DMS53 treated with DMSO at 0.1 percent for 48 hours (cell line): ENCODE measurements around the gene ZER1.

Source experiments
- DNase-seq: peaks from one replicate; lab custom pipeline; 2025; ENCODE audit not compliant: unreplicated experiment; lab: John Stamatoyannopoulos, UW

ZER1 gene

DNA sequence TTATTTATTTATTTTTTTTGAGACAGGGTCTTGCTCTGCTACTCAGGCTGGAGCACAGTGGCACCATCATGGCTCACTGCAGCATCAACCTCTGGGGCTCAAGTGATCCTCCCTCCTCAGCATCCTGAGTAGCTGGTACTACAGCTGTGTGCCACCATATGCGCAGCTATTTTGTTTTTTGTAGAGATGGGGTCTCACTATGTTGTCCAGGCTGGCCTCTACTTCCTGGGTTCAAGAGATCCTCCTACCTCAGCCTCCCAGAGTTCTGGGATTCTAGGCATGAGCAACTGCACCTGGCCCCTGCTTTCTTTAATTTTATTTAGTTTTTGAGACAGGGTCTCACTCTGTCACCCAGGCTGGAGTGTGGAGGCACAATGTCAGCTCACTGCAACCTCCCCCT lies 28.3 kb downstream of the ZER1 start:
- no peak for DNase-seq

DNA sequence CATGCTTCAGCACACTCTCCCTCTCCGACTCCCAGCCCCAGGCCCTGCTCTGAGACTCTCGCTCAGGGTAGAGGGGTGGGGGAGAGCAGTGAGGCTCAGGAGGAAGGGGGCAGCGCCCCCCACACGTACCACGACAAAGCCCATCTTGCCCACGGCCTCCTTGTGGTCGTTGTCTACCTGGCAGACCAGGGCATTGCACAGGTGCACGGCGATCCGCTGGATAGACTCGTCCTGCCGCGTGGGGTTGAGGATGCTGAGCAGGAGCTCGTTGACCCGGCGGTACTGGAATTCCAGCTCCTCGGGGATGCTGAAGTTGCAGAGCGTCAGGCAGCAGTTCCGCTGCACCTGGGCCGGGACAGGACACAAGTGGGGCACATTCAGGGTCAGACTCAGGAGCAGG lies 29.3 kb downstream of the ZER1 start:
- DNase-seq: no peak

DNA sequence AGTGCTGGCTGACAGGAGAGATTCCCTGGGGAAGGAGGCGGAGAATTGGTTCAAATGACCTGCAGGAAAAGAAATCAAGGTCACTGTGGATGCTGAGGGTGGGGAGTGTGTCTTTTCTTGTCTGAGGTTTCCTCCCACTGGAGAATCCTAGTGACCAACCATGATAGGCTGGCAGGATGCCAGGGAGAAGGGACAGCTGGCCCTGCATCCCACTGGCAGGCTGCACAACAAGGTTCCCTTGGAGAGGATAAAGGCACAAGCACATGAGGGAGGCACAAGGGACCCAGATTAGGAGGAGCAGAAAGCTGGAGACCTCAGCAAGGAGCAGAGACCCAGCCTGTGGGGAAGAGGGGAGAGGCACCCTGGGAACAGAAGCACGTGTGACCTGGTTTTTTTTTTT lies 36.4 kb downstream of the ZER1 start:
- no peak for DNase-seq

DNA sequence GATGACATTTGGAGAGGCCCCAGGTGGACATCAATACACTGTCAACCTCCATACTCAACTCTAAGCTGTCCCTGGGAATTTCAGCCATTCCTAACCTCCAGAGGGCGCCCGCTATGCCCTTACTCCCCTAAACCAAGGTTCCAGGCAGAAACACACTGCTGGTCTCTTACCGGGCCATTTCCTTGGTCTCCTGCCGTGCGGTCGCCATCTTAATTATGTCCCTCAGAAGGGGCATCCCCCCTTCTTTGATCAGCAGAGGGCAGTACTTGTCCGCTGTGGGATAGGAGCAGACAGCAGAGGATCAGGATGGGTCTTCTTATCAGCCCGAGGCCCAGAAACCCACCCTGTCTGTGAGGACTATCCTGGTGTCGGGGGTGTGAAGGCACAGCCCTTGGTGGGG lies 38.5 kb downstream of the ZER1 start:
- peak; percentile 88 for DNase-seq

DNA sequence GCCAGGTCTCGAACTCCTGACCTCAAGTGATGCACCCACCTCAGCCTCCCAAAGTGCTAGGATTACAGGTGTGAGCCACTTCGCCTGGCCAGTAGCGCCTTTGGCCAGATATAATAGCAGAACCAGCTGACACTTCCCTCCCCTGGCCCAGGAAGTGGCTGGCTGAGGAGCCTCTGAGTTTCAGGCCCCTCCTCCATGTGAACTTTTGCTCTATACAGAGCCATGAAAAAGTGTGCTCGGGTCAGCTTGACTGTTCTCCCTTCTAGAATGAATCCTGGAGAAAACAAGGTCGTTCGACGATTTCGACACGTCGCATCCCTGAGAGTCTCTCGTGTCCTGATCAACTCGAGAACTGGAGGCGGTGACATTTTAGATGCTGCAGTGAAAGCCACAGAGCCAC lies 39.2 kb downstream of the ZER1 start:
- no peak for DNase-seq

DNA sequence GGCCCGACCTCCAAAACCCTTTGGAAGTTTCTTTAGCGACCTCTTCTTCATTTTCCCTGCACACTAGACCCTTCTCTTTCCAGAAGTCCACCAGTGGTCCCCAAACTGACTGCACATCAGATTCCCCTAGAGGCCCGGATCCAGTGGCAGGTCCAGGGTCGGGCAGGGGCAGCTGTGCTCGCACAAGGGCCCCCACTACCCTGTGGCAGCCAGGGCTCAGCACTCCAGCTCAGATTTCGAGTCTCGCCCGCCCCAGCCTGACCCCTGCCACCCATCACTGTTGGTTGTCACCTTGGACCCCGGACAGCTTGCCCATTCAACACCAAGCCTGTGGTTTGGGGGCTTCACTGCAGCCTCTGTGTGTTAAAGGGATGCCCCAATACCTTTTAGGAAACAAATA lies 40.0 kb downstream of the ZER1 start:
- no peak for DNase-seq

DNA sequence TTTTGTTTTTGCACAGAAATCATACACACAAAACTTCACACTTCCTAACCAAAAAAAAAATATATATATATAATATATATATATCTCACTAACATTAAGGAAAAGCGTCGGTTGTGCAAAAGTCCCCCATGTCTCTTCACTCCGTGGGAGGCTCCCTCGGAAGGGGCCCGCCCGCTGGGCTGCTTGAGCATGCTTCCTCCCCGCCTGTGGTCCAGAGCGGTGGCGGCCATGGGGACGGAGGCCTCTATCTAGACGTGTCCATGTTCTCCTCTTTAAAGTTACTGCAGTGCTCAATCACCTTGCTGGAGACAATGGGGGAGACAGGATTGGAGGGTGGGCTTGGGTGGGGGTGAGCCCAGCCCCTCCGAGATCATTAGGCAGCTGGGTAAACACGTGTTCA lies 40.6 kb downstream of the ZER1 start:
- DNase-seq: no peak

DNA sequence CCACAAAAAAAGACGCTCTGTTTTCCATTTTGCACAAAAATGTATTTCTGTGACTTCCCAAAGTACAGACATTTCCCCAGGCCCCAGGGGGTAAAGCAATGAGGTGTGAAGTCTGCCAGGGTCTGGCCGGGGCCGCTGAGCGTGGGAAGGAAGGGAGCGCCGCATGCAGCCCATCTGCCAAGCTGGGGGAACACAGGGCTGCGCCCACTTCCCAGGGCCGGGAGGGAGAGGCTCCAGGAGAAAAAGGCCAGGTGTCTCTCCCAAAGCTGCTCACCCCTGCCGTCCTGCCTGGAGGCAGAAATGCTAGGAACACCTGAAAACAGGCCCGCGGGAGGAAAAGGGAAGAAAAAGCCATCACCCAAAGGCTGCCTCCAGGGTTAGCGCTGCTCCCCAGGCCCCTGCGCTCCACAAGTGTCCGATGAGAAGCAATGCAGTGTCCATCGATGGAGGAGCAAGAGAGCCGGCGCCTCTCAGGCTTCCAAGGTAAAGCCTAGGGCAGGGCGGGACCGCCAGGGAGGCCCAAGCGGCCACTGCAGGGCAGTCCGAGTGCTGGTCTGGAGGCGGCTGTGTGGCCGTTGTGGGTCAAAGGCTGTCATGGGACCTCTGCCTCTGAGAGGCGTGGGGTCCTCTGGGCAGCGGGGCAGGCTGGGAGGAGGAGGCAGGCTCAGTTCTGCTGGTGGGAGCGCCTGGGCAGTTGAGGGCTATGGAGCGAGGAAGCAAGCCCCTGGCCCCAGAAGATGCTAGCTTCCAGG lies 41.8 kb downstream of the ZER1 start:
- DNase-seq: no peak

DNA sequence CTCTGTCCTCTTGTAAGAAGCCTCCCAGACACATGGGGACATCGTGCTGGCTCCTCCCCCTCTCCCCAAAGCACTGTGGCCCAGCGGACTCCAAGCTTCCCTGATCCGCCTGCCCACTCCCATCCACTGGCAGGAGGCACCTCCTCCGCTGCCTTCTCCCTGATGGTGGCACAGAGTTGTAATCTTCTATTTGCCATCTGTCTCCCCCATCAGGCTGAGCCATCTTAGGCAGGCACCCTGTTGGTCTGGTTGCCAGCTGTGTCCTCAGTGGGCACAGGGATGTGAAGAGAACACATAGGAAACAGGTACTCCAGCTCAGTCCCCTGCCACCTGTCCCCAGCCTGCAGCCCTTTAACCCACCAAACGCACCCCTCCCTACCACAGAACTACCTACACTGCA lies 42.4 kb downstream of the ZER1 start:
- no peak for DNase-seq

DNA sequence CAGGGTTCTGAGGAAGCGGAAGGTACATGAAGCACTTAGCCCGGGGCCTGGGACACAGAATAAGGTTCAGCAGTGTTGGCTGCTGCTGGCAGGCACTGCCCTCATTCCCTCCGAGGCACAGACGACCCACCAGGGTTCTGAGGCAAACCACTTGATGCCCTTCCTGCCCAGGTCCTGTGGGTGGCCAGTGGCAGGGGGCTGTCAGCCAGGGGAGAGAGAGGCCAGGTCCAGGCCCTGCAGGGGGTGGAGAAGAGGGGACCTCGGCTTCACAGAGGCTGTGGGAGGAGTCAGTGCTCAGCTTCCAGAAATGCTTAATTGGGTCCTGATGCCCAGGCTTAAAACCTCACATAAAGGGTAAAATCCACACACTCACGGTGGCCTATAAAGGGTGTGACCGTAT lies 43.4 kb downstream of the ZER1 start:
- DNase-seq: no peak

DNA sequence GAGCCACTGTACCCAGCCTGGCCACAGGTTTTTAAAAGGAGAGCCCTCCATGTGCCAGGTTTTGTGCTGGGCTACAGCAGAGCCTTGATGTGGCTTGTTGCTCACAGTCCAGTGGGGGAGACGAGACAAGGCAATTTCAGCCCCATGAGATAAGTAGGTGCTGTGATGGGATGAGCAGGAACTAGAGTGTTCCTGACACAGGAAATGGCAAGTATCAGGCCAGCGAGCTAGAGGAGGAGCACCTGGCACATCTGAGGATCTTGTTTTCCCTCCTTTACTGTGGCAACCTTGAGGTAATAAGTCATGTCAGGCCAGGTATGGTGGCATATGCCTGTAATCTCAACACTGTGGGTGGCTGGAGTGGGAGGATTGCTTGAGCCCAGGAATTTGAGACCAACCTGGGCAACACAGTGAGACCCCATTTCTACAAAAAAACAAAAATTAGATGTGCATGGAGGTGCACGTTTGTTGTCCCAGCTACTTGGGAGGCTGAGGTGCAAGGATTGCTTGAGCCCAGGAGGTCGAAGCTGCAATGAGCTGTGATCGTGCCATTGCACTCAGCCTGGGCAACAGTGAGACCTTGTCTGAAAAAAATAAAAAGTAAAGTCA lies 44.0 kb downstream of the ZER1 start:
- DNase-seq: no peak

DNA sequence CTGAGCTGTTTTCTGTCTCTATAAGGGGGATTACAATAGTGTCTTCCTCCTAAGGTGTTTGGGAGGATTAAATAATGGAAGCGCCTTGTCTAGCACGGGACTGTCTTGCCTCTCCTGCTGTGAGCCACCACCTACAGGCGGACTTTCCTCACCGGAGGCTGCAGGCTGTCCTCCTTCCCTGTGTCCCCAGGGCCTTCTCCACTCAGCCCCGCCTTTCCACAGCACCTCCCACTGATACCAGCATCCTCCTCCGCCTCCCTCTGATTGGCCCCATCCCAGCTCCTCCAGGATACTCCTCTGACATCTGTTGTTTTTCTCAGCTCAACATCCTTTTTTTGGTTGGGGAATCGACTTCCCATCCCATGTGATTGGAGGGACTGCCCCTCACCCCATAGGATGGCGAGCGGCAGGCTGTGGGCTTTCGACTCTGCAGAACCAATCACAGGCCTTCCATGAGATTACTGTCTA lies 46.9 kb downstream of the ZER1 start:
- DNase-seq: peak; percentile 81

DNA sequence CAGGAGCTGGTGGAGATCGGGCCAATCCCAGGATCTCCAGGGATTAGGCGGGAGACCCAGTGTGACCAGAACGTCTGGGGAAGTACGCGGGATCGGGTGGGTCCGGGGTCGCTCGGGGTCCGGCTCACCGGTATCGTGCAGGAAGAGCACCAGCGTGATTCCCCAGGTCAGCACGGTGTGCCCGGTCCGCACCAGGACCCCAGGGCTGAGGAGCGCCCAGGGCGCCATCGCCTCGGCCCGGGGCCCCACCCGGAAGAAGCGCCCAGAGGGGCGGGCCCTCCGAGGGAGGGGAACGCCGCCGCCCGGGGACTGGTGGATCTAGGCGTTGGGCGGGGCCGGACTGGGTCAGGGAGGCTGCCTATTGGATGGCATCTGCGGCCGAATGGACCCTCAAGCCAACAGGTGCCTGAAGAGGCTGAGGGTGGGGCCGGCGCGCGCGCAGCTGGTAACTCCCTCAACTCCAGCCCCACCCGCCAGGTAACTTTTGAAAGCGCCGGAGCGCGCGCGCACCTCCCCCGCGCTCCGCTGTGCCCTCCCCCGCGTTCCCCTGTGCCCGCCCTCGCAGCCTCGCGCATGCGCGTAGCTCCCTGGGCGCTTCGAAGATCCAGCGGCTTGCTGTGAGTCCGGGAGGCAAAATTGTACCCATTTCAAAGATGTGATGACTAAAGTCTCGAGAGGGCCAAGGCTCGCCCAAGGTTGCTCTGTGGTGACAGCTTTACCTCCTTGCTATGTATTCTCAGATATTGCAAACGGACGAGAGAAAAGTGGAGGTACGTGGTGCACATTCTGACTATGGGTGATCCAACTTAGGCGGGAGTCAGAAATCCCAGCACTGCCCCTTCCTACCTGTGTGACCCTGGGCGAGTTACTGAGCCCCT lies 47.6 kb downstream of the ZER1 start, which contains the start of gene ZDHHC12:
Gene ZDHHC12, minus strand, starts transcription at position 262 of the 878 bp plus-strand sequence. Its CDS starts 34 bp downstream, at position 228.
- peak; percentile 99 for DNase-seq

DNA sequence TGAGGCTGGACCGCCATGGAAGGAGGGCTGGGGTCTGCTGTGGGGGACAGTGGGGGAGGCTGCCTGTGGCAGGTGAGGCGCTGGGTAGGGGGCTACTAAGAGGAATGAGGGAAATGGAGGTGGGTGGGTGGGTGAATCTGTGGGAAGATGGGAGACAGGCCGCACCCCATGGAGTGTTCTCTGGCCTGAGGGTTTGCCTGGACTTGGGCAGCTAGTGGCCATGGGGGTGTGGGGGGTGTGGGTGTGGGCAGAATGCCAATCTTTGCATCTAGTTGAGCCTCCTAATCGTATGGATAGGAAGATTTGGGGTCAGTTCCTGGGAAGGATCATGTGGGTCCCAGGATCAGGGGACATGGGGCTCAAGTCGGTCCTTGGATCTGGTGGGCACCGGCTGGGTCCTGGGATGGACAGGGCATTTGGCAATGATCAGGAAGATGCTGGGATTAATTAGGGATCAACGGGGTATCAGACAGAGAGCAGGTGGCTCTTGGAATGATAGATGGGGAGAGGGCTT lies 48.3 kb downstream of the ZER1 start:
- no peak for DNase-seq

DNA sequence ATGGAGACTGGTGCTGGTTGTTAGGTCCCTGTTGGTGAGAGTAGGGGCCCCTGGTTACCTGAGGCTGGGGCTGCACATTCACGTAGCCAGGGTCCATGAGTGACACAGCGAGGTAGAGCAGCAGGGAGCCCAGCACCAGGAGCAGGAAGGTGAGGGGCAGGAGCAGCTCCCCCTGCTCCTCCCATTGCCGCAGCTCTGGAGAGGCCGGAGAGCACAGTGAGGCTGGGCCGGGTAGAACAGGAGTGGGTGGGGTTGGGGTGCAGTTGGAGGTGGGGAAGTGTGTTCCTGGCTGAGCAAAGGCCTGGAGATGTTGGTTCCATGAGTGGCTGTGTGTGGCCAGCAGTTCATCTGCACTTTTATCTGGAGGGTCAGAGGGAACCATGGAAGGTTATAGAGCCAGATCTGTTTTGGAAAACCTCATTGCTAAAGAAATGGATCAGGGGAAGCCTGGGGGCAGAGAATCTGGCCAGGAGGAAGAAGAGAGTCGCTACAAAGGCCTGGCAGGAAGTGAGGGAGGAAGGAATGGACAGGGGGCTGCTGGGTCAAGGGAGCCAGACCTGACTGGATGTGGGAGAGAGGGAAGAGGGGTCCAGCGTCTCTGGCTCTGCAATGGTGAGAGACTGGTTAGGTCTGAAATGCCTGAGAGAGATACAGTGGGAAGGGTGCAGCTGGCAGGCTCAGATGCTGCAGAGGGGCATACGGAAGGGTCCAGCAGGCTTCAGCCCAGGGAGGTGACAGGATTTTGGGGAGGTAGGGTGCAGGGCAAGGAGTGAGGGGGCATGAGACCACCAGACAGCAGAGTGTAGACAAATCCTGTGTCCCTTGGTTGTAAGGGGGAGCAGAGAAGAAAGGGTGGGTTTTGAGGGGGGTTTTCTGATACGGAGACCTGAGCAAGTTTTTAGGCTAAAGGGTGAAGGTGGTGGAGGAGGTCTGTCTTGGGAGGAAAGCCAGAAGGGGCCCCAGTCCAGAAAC lies 49.1 kb downstream of the ZER1 start:
- no peak for DNase-seq

DNA sequence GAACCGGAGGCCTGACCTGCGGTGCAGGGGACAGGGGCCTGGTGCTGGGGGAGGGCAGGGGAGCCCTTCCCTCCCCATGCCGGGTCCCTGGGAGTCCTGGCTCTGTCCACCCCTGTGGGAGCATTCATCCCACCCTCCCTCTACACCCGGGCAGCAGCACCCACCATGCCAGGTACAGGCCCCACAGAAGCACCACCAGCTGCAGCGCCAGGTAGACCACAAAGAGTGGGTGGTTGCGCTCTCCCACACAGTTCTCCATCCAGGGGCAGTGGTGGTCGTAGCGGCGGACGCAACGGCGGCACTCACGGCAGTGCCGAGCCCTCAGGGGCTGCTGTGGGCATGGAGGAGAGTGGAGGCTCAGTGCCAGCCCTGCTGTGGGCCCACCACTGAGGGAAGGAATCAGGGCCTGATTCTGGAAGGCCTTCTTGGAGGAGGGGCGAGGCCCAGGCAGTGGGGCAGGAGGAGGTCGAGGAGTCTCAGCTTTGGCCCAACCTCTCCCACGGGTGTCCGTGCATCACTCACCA lies 50.2 kb downstream of the ZER1 start:
- no peak for DNase-seq

DNA sequence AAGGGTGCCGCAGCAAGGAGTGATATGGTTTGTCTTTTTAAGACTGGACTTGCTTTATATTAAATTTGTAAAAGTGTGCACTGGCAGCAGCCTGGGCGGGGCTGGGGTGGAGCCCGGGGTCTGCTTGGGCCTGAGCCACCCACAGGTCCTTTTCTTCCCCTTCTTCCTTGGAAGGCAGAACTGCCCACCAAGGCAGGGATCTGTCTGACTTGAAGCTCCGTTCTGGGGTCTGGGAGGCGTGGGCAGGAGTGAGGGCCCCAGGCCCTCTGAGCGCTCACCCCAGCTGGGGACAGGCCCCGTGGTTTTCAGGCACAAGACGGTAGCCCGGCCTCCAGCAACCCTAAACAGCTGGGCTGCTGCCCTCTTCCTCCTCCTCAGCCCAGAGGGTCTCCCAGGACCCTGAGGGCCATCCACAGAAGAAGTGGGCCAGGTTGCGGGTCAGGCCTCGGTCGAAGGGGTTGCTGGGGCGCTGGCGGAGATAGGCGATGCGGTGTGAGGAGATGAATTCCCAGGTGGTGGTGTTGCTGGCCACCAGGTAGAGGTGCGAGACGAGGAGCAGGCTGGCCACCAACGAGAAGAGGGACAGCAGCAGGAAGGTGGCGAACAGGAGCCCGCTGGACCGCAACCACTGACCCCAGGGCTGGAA lies 50.8 kb downstream of the ZER1 start:
- DNase-seq: no peak

DNA sequence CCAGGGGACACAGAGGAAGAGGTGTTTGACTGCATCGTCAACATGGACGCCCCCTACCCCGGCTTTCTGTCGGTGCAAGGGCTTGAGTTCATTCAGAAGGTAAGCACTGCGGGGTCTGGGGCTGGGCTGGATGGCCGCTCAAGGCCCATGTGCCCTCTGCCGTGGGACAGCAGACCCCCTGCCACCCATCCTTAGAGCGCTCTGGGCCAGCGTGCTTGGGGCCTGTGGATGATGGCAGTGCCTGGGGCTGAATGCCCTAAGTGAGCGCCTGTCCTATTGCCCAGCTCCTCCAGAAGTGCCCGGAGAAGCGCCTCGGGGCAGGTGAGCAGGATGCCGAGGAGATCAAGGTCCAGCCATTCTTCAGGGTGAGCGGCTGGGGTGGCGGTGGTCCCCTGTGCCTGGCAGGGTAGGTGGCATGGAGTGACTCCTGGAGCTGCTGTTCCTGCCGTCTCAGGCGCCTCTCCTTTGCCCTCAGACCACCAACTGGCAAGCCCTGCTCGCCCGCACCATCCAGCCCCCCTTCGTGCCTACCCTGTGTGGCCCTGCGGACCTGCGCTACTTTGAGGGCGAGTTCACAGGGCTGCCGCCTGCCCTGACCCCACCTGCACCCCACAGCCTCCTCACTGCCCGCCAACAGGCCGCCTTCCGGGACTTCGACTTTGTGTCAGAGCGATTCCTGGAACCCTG lies 51.7 kb downstream of the ZER1 start:
- DNase-seq: no peak

DNA sequence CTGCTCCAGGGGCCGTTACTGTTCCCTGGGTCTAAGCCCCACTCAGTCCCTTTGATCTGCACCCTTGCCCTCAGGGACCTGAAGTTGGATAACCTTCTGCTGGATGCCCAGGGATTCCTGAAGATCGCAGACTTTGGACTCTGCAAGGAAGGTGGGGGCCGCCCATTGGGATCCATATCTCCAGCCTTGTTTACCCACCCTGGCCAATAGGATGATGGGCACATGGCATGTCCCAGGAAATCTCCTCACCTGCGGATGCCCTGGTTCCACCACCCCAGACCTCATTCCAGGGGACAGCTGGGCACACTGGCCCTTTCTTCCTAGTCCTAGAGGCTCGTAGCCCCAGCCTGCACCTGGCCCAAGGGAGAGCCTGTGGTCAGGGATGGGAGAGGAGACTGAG lies 53.3 kb downstream of the ZER1 start:
- DNase-seq: no peak
